Measurements from ENCODE around the gene PKD2L2.
"Not testable (repeated sequence)": the region's sequence is repeated elsewhere in the genome, so short reads cannot be mapped to it uniquely, and the experiment has no call there.

PKD2L2 gene

DNA sequence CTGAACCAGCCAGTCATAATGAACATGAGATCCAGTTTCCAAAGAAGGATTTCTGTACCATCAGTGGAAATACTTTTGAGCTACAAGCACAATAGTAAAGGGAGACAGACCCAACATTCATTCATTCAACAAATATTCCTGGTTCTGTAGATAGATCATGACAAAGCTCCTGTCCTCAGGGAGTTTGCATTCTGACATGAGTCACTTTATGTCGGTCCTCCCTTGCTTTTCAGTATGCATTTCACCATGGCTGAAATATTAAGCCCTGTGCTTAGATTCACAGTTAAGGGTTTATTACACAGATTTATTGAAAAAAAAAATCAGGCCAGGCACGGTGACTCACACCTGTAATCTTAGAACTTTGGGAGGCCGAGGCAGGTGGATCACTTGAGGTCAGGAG is 27.0 kb upstream of the PKD2L2 start:
- no peaks in the 10 kb centered on the region for H3K4me1 ChIP-seq (ENCODE audit: control insufficient read depth, insufficient read depth, low read length, poor library complexity, severe bottlenecking)

DNA sequence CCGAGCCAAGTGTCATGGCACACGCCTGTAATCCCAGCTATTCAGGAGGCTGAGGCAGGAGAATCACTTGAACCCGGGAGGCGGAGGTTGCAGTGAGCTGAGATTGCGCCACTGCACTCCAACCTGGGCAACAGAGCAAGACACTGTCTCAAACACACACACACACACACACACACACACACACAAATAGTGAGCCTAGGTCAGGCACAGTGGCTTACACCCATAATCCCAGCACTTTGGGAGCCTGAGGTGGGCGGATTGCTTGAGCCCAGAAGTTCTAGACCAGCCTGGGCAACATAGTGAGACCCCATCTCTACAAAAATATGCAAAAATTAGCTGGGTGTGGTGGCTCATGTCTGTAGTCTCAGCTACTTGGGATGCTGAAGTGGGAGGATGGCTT is 25.6 kb upstream of the PKD2L2 start:
- not testable (repeated sequence) for H3K4me3 ChIP-seq (ENCODE audit: extremely low read depth, insufficient read depth, low read length, poor library complexity, severe bottlenecking); H3K4me1 ChIP-seq (ENCODE audit: control insufficient read depth, insufficient read depth, low read length, poor library complexity, severe bottlenecking); H3K9me3 ChIP-seq (ENCODE audit: control insufficient read depth, low read length); H3K27ac ChIP-seq (ENCODE audit: low read depth, low read length, severe bottlenecking); H3K36me3 ChIP-seq (ENCODE audit: control insufficient read depth, insufficient read depth, low read length)
- WGBS, 2 experiments (ENCODE audit: insufficient coverage in 2 of 2) = 94 to 98% methylated on average over 3 to 4 of the region's 6 CpGs

More for the DNA sequence above, 27.0 kb upstream of the PKD2L2 start:
- Histone ChIP-seq H3K9me3 (ENCODE audit: control insufficient read depth, low read length) (no peaks in the 10 kb centered on the region), H3K27ac (ENCODE audit: low read depth, low read length, severe bottlenecking) (no peak overlapping the region), H3K4me3 (ENCODE audit: extremely low read depth, insufficient read depth, low read length, poor library complexity, severe bottlenecking) (no peak overlapping the region), H3K36me3 (ENCODE audit: control insufficient read depth, insufficient read depth, low read length) (no peaks in the 10 kb centered on the region)
- WGBS, 2 experiments (ENCODE audit: insufficient coverage in 2 of 2) = 84 to 90% methylated on average over 2 to 3 of the region's 3 CpGs

GRCh38 chr5:137866541-137867388 is 22.5 kb upstream of the PKD2L2 start:
- H3K4me1 ChIP-seq (ENCODE audit: control insufficient read depth, insufficient read depth, low read length, poor library complexity, severe bottlenecking) = no peaks in the 10 kb centered on the region
- no peak overlapping the region for H3K4me3 ChIP-seq (ENCODE audit: extremely low read depth, insufficient read depth, low read length, poor library complexity, severe bottlenecking)
- no peak overlapping the region for H3K27ac ChIP-seq (ENCODE audit: low read depth, low read length, severe bottlenecking)
- 92% methylated on average over 2 of the region's 4 CpGs; no CpG with 5 or more reads in 1 of the 2 experiments for WGBS, 2 experiments (ENCODE audit: insufficient coverage in 2 of 2)
- H3K36me3 ChIP-seq (ENCODE audit: control insufficient read depth, insufficient read depth, low read length) = no peaks in the 10 kb centered on the region
- H3K9me3 ChIP-seq (ENCODE audit: control insufficient read depth, low read length) = no peaks in the 10 kb centered on the region

DNA sequence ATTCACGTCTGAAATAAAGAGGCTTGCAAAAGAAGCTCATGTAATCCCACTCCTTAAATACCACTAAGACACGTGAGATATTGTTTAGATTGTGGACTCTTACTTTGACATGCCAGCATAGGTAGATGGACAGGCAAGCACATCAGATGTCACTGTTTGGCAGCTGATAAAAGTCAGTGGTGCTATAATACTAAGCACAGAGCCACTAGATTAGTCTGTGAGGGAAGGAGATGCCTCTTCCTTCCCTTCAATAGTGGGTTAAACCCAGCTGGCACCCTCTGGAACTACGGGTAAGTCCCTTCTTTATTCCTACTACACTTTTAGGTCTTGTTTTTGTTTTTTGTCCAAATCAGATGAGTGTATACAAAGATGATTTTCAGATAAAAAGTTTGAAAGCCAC is 21.6 kb upstream of the PKD2L2 start, which contains the start of gene MYOT:
Gene MYOT (plus strand): TSS at position 197 of the 400 bp plus-strand sequence. CDS start 2,792 bp downstream, outside the sequence.
- H3K4me1 ChIP-seq (ENCODE audit: control insufficient read depth, insufficient read depth, low read length, poor library complexity, severe bottlenecking) = no peaks in the 10 kb centered on the region
- H3K36me3 ChIP-seq (ENCODE audit: control insufficient read depth, insufficient read depth, low read length) = no peaks in the 10 kb centered on the region
- 83% methylated on average over 1 of the region's 3 CpGs; no CpG with 5 or more reads in 1 of the 2 experiments for WGBS, 2 experiments (ENCODE audit: insufficient coverage in 2 of 2)

DNA sequence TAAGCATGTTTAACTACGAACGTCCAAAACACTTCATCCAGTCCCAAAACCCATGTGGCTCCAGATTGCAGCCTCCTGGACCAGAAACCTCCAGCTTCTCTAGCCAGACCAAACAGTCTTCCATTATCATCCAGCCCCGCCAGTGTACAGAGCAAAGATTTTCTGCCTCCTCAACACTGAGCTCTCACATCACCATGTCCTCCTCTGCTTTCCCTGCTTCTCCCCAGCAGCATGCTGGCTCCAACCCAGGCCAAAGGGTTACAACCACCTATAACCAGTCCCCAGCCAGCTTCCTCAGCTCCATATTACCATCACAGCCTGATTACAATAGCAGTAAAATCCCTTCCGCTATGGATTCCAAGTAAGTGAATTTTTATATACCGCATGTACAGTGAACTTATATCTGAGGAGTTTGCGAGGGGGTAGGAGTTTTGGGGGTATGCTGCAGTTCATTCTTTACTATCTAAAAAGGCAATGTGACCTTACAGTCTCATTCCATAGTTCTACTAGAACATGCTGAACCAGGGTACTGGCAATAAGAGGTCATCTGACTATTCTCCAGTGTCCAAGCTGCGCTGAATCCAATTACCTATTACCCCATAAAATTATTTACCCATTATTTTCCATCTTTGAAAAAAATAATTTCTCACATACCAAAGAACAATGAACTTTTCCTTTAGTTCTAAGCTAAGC is 18.5 kb upstream of the PKD2L2 start:
- no peaks in the 10 kb centered on the region for H3K36me3 ChIP-seq (ENCODE audit: control insufficient read depth, insufficient read depth, low read length)
- no peak overlapping the region for H3K4me3 ChIP-seq (ENCODE audit: extremely low read depth, insufficient read depth, low read length, poor library complexity, severe bottlenecking)
- no peaks in the 10 kb centered on the region for H3K4me1 ChIP-seq (ENCODE audit: control insufficient read depth, insufficient read depth, low read length, poor library complexity, severe bottlenecking)
- H3K27ac ChIP-seq (ENCODE audit: low read depth, low read length, severe bottlenecking) = no peak overlapping the region
- H3K9me3 ChIP-seq (ENCODE audit: control insufficient read depth, low read length) = no peaks in the 10 kb centered on the region
- 92 to 97% methylated on average over 4 of the region's 7 CpGs for WGBS, 2 experiments (ENCODE audit: insufficient coverage in 2 of 2)

More for the DNA sequence above, 21.6 kb upstream of the PKD2L2 start, which contains the start of gene MYOT:
- no peak within 1 kb of the TSS for H3K27ac ChIP-seq (ENCODE audit: low read depth, low read length, severe bottlenecking)
- H3K4me3 ChIP-seq (ENCODE audit: extremely low read depth, insufficient read depth, low read length, poor library complexity, severe bottlenecking) = no peak within 1 kb of the TSS
- no peaks in the 10 kb centered on the region for H3K9me3 ChIP-seq (ENCODE audit: control insufficient read depth, low read length)

- 100% methylated on average over 1 of the region's 3 CpGs; no CpG with 5 or more reads in 1 of the 2 experiments for WGBS, 2 experiments (ENCODE audit: insufficient coverage in 2 of 2)
- Histone ChIP-seq H3K27ac (ENCODE audit: low read depth, low read length, severe bottlenecking) (no peak overlapping the region), H3K4me1 (ENCODE audit: control insufficient read depth, insufficient read depth, low read length, poor library complexity, severe bottlenecking) (no peaks in the 10 kb centered on the region), H3K9me3 (ENCODE audit: control insufficient read depth, low read length) (no peaks in the 10 kb centered on the region), H3K4me3 (ENCODE audit: extremely low read depth, insufficient read depth, low read length, poor library complexity, severe bottlenecking) (no peak overlapping the region), H3K36me3 (ENCODE audit: control insufficient read depth, insufficient read depth, low read length) (no peaks in the 10 kb centered on the region)
Observed at GRCh38 chr5:137871571-137871970, 17.7 kb upstream of the PKD2L2 start.

GRCh38 chr5:137872466-137872865 is 16.8 kb upstream of the PKD2L2 start:
- no peak overlapping the region for H3K4me3 ChIP-seq (ENCODE audit: extremely low read depth, insufficient read depth, low read length, poor library complexity, severe bottlenecking)
- WGBS, 2 experiments (ENCODE audit: insufficient coverage in 2 of 2) = 60 to 82% methylated on average over 3 of the region's 3 CpGs
- no peaks in the 10 kb centered on the region for H3K4me1 ChIP-seq (ENCODE audit: control insufficient read depth, insufficient read depth, low read length, poor library complexity, severe bottlenecking)

GRCh38 chr5:137876101-137876500 is 13.2 kb upstream of the PKD2L2 start:
- Histone ChIP-seq H3K9me3 (ENCODE audit: control insufficient read depth, low read length) (no peaks in the 10 kb centered on the region), H3K4me3 (ENCODE audit: extremely low read depth, insufficient read depth, low read length, poor library complexity, severe bottlenecking) (no peak overlapping the region), H3K36me3 (ENCODE audit: control insufficient read depth, insufficient read depth, low read length) (no peaks in the 10 kb centered on the region), H3K27ac (ENCODE audit: low read depth, low read length, severe bottlenecking) (no peak overlapping the region), H3K4me1 (ENCODE audit: control insufficient read depth, insufficient read depth, low read length, poor library complexity, severe bottlenecking) (no peaks in the 10 kb centered on the region)

More at GRCh38 chr5:137872466-137872865, 16.8 kb upstream of the PKD2L2 start:
- Histone ChIP-seq H3K9me3 (ENCODE audit: control insufficient read depth, low read length) (no peaks in the 10 kb centered on the region), H3K36me3 (ENCODE audit: control insufficient read depth, insufficient read depth, low read length) (no peaks in the 10 kb centered on the region), H3K27ac (ENCODE audit: low read depth, low read length, severe bottlenecking) (no peak overlapping the region)

- no peaks in the 10 kb centered on the region for H3K36me3 ChIP-seq (ENCODE audit: control insufficient read depth, insufficient read depth, low read length)
- no peaks in the 10 kb centered on the region for H3K9me3 ChIP-seq (ENCODE audit: control insufficient read depth, low read length)
- H3K4me3 ChIP-seq (ENCODE audit: extremely low read depth, insufficient read depth, low read length, poor library complexity, severe bottlenecking) = no peak overlapping the region
- H3K27ac ChIP-seq (ENCODE audit: low read depth, low read length, severe bottlenecking) = no peak overlapping the region
- no CpG with 5 or more reads among the region's 1 CpG for WGBS, 2 experiments (ENCODE audit: insufficient coverage in 2 of 2)
- no peaks in the 10 kb centered on the region for H3K4me1 ChIP-seq (ENCODE audit: control insufficient read depth, insufficient read depth, low read length, poor library complexity, severe bottlenecking)
Observed at GRCh38 chr5:137880313-137880712, 8.9 kb upstream of the PKD2L2 start.

DNA sequence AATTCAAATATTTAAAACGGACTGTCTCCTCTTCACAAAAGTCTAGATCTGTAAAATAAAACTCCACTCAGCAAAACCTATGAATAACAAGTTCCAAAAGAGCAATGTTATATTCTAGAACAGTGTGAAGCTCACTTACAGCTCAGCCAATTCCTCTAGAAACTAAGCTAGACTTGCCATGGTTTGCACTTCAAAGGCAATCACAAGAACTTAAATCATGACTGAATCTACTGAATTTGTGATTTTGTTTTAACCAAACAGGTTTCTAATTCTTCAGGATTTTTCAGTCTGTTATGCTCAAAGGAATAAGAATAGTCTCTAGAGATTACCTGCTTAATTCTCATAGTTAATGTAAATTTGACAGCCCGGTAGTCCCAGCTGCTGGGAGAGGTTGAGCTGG is 1.4 kb upstream of the PKD2L2 start:
- no peaks in the 10 kb centered on the region for H3K36me3 ChIP-seq (ENCODE audit: control insufficient read depth, insufficient read depth, low read length)
- no peaks in the 10 kb centered on the region for H3K9me3 ChIP-seq (ENCODE audit: control insufficient read depth, low read length)
- no peak overlapping the region for H3K27ac ChIP-seq (ENCODE audit: low read depth, low read length, severe bottlenecking)
- no peak overlapping the region for H3K4me3 ChIP-seq (ENCODE audit: extremely low read depth, insufficient read depth, low read length, poor library complexity, severe bottlenecking)
- no CpG with 5 or more reads among the region's 2 CpGs for WGBS, 2 experiments (ENCODE audit: insufficient coverage in 2 of 2)
- no peaks in the 10 kb centered on the region for H3K4me1 ChIP-seq (ENCODE audit: control insufficient read depth, insufficient read depth, low read length, poor library complexity, severe bottlenecking)

GRCh38 chr5:137888466-137888862 is 793 bp upstream of the PKD2L2 start:
- Histone ChIP-seq H3K36me3 (ENCODE audit: control insufficient read depth, insufficient read depth, low read length) (no peaks in the 10 kb centered on the region), H3K27ac (ENCODE audit: low read depth, low read length, severe bottlenecking) (peak overlapping the region; percentile 62), H3K4me1 (ENCODE audit: control insufficient read depth, insufficient read depth, low read length, poor library complexity, severe bottlenecking) (no peaks in the 10 kb centered on the region), H3K9me3 (ENCODE audit: control insufficient read depth, low read length) (no peaks in the 10 kb centered on the region), H3K4me3 (ENCODE audit: extremely low read depth, insufficient read depth, low read length, poor library complexity, severe bottlenecking) (no peak overlapping the region)
- 84 to 86% methylated on average over 5 to 6 of the region's 7 CpGs for WGBS, 2 experiments (ENCODE audit: insufficient coverage in 2 of 2)

Data from mesodermal cell (in vitro differentiated cells).